ENCODE results near the gene MYOF.

DNA sequence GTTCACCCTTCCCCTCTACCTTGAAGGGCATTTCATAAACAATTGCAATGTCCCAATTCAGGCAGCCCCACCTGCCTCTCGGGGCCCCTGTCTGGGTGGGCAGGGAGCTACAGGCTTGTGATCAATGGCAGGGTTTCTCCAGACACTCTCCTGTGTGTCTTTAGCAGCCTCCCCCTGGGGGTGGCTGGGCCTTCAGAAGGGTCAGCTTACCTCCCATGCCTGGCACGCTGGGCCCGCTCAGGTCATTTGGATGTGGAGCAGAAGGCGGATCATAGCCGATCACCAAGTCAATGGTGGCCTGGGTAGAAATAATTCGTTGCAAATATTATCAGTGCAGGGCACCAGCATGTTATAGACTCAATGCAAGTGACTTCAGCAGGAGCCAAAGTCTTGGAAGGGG, 56.3 kb downstream of the MYOF start:
- TF ChIP-seq POLR2A (IDR thresholded peaks at IDR 0.05; ENCODE audit: low read length) (no peak), GATA1 (IDR thresholded peaks at IDR 0.05; ENCODE audit: low read depth, low read length) (no peak)

Data from erythroblast (primary cell).